Prostate gland (tissue), 2 donors: Measurements from ENCODE around the gene CEP131. TPM values are rescaled to one million over a fixed set of nuclear protein-coding genes. Genes with fewer than 3 reads are reported as not detected.

Experiments
- DNase-seq: peaks from one replicate; pipeline ENCODE4 v3.0.0-alpha.2; 2019; ENCODE audit warnings: low spot score
- H3K27ac ChIP-seq, 2 donors: fragments of 200-600 bp; sonication (generic); 2 replicates each; pipeline ENCODE4 v1.5.1; 2017 to 2019
- H3K27me3 ChIP-seq: fragments of 200-600 bp; sonication (generic); replicated peaks from 2 replicates; pipeline ENCODE4 v1.5.1; 2019; ENCODE audit not compliant: insufficient read depth
- H3K36me3 ChIP-seq, 2 donors: fragments of 200-600 bp; sonication (generic); 1 replicate in 1 of 2; 2 replicates in 1 of 2; pipeline versions ENCODE4 v1.5.1 to v1.8.1; 2017 to 2019
- H3K4me1 ChIP-seq: fragments of 200-600 bp; sonication (generic); replicated peaks from 2 replicates; pipeline ENCODE4 v1.5.1; 2019
- H3K4me3 ChIP-seq, 2 donors: fragments of 200-600 bp; sonication (generic); 2 replicates each; pipeline ENCODE4 v1.5.1; 2017 to 2019
- H3K9me3 ChIP-seq: fragments of 200-600 bp; sonication (generic); 2 replicates; pipeline ENCODE4 v1.5.1; 2017
- POLR2A ChIP-seq: fragments of 450-650 bp; IDR thresholded peaks from one replicate; pipeline ENCODE4 v1.6.1; 2016; ENCODE audit warnings: antibody characterized with exemption, mild to moderate bottlenecking
- POLR2AphosphoS5 ChIP-seq: sonication (generic); formaldehyde crosslinking; IDR thresholded peaks from one replicate; pipeline ENCODE4 v1.6.1; 2017; ENCODE audit warnings: antibody characterized with exemption
- WGBS: methylation state at CpG from one replicate; pipeline ENCODE4 v1.1.5; 2018; 5-methylcytosine and 5-hydroxymethylcytosine counted together
- intact Hi-C: fragments of 100-400 bp; cut with DNase I; formaldehyde crosslinking; loops from one replicate; pipeline ENCODE4 v1.14.2; 2022
- total RNA-seq, 2 donors: library from RNA; depleted of rRNA; stranded (reverse); fragments of >200 nt; gene quantifications; one replicate each; pipeline ENCODE4 v1.1.0, GENCODE V29; 2016
- TF ChIP-seq, protein P1 (sequence below), 4 experiments: fragments of 200-600 bp in 2 of 4; fragments of 450-650 bp in 2 of 4; sonication (generic) in 2 of 4; IDR thresholded peaks; 1 replicate in 3 of 4; 2 replicates in 1 of 4; pipeline ENCODE4 v1.5.1; 2016 to 2019; ENCODE audit warnings: antibody characterized with exemption in 4 of 4, mild to moderate bottlenecking in 2 of 4, moderate library complexity in 2 of 4

The CEP131 gene
- total RNA-seq, 2 donors from 2014 or later, result 7.1 to 24.0 TPM

DNA sequence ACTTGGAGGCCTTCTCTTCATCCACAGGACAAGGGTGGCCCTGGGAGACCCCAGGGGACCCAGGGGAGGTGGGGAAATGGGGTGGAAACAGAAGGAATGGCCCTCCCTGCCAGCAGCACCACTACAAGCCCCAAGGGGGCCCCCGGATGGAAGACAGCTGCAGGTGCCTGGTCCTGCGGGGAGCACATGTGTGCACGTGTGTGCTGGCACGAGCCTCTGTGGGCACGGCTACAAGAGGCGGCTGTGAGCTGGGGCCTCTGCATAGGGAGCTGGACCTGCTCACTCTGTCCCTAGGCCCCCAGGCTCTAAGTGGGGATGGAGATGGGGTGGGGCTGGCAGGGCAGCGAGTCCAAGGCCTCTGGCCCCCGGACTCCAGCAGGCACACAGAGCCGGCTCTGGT is 43.5 kb downstream of the CEP131 start:
- Histone ChIP-seq H3K27me3 (no peaks in the 10 kb centered on the region), H3K4me1 (no peaks in the 10 kb centered on the region), H3K9me3 (no peaks in the 10 kb centered on the region), H3K4me3 (no peak overlapping the region), H3K36me3 (no peaks in the 10 kb centered on the region), H3K27ac (no peak overlapping the region)
- no peak for DNase-seq
- intact Hi-C loops, result no loop called here
- TF ChIP-seq POLR2AphosphoS5 (no peak), POLR2A (no peak)
- TF ChIP-seq, protein P1, sequence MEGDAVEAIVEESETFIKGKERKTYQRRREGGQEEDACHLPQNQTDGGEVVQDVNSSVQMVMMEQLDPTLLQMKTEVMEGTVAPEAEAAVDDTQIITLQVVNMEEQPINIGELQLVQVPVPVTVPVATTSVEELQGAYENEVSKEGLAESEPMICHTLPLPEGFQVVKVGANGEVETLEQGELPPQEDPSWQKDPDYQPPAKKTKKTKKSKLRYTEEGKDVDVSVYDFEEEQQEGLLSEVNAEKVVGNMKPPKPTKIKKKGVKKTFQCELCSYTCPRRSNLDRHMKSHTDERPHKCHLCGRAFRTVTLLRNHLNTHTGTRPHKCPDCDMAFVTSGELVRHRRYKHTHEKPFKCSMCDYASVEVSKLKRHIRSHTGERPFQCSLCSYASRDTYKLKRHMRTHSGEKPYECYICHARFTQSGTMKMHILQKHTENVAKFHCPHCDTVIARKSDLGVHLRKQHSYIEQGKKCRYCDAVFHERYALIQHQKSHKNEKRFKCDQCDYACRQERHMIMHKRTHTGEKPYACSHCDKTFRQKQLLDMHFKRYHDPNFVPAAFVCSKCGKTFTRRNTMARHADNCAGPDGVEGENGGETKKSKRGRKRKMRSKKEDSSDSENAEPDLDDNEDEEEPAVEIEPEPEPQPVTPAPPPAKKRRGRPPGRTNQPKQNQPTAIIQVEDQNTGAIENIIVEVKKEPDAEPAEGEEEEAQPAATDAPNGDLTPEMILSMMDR (IDR thresholded peaks at IDR 0.05), result no peak
- WGBS, result 72% methylated on average over 9 of the region's 9 CpGs

DNA sequence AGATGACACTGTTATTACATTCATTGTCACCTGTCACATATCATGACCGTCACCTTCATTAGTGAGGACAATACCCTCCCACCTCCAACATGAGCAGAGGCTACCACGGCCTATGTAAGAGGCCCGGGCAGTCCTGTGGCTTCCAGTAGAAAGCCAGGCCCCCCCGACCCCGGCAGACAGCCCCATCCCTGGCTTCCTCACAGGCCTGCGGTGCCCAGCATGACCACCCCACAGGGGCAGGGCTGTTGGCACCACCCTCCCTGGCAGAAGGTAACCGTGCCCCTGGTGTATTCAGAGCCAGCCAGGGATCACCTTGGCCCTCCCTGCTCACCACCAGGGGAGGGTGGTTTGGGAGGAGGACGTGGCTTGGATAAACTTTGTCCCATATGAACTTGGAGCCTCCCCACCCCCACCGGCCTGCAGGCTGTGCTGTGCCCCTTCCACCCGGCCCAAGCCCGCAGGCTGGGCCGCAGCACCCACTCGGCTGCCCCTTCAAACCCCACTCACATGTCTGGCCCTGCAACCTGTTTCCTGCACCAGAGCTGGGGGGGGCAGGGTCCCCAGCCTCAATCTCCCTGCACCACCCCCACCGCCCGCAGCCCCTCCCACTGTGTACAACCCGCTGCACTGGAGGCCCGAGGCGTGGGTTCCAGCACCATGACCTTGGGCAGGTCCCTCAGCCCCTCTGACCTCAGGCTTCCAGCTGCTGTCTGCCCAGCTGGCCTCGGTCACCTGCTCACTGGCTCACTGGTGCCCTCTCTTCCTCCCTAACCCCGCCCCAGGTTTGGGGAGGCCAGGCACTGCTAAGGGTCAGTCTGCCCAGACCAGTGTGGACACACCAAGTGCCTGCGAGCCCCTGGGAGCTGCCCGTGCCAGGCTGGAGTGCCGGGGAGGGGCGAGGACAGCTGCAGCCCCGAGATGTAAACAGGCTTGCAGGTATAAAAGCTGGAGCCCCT is 44.4 kb downstream of the CEP131 start:
- WGBS, result 88% methylated on average over 25 of the region's 25 CpGs
- intact Hi-C loops, result no loop called here
- Histone ChIP-seq H3K27ac (no peak overlapping the region), H3K36me3 (no peaks in the 10 kb centered on the region), H3K9me3 (no peaks in the 10 kb centered on the region), H3K4me1 (no peaks in the 10 kb centered on the region), H3K4me3 (no peak overlapping the region), H3K27me3 (no peaks in the 10 kb centered on the region)
- no peak for DNase-seq
- TF ChIP-seq POLR2A (no peak), POLR2AphosphoS5 (no peak)
- TF ChIP-seq, protein P1 (IDR thresholded peaks at IDR 0.05), result no peak

DNA sequence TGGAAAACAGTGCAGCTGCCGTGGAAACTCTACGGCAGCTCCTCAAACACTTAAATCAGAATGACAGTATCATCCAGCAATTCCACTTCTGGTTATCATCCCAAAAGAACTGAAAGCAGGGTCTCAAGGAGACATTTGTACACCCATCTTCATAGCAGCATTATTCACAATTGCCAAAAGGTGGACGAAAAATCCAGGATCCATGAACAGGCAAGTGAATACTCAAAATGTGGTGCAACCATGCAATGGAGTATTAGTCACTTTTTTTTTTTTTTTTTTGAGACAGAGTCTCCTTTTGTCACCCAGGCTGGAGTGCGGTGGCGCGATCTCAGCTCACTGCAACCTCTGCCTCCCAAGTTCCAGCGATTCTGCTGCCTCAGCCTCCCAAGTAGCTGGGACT is 46.1 kb downstream of the CEP131 start:
- H3K9me3 ChIP-seq, result no peaks in the 10 kb centered on the region
- no peak overlapping the region for H3K4me3 ChIP-seq
- intact Hi-C loops, result no loop called here
- 94% methylated on average over 7 of the region's 7 CpGs for WGBS
- H3K4me1 ChIP-seq, result no peaks in the 10 kb centered on the region
- no peak for TF ChIP-seq POLR2A
- no peak for TF ChIP-seq POLR2AphosphoS5
- TF ChIP-seq, protein P1 (IDR thresholded peaks at IDR 0.05), result no peak
- H3K27me3 ChIP-seq, result no peaks in the 10 kb centered on the region
- no peak for DNase-seq
- H3K36me3 ChIP-seq, result no peaks in the 10 kb centered on the region
- H3K27ac ChIP-seq, result no peak overlapping the region

DNA sequence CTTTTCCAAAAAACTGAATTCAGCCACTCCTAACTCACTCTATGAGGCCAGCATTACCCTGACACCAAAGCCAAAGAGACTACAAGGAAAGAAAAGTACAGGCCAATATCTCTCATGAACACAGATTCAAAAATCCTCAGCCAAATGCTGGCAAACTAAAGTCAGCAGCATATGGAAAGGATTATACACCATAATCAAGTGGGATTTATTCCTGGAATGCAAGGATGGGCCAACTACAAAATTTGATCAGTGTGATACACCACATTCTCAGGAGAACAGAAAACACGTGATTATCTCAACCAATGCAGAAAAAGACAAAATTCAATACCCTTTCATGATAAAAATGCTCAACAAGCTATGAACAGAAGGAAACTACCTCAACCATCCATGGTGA is 49.0 kb downstream of the CEP131 start:
- H3K9me3 ChIP-seq, result no peaks in the 10 kb centered on the region
- H3K4me3 ChIP-seq, result no peak overlapping the region
- H3K4me1 ChIP-seq, result no peaks in the 10 kb centered on the region
- intact Hi-C loops, result no loop called here
- TF ChIP-seq, protein P1 (IDR thresholded peaks at IDR 0.05), result no peak
- TF ChIP-seq POLR2A (no peak), POLR2AphosphoS5 (no peak)
- DNase-seq, result no peak
- no peaks in the 10 kb centered on the region for H3K27me3 ChIP-seq
- H3K27ac ChIP-seq, result no peak overlapping the region
- 86% methylated on average over 1 of the region's 1 CpG for WGBS
- H3K36me3 ChIP-seq, result no peaks in the 10 kb centered on the region
